GM12864 (cell line): ENCODE data around the gene PLAAT4.

Experiments
- DNase-seq: peaks from one replicate; pipeline ENCODE4 v3.0.0-alpha.2; 2011; ENCODE audit warnings: low read depth
- H3K4me3 ChIP-seq: 2 replicates; pipeline ENCODE4 v1.5.1; 2011; ENCODE audit warnings: mild to moderate bottlenecking, low read depth, low read length, control low read depth
- CTCF ChIP-seq: IDR thresholded peaks from 2 replicates; pipeline ENCODE4 v1.5.1; 2011; ENCODE audit warnings: low read depth, mild to moderate bottlenecking, moderate library complexity, low read length, control low read depth, inconsistent platforms; ENCODE audit errors: missing control alignments

Gene PLAAT4

GRCh38 chr11:63508745-63509144 is 27.9 kb upstream of the PLAAT4 start:
- no peak for DNase-seq
- TF ChIP-seq CTCF: no peak
- no peak overlapping the region for H3K4me3 ChIP-seq

- H3K4me3 ChIP-seq: no peak overlapping the region
- DNase-seq: no peak
- no peak for TF ChIP-seq CTCF
These were observed 26.1 kb upstream of the PLAAT4 start for GRCh38 chr11:63510360-63511047.

GRCh38 chr11:63511048-63511748 is 25.4 kb upstream of the PLAAT4 start:
- no peak for TF ChIP-seq CTCF
- no peak for DNase-seq
- H3K4me3 ChIP-seq: no peak overlapping the region

- TF ChIP-seq CTCF: no peak
- H3K4me3 ChIP-seq: no peak overlapping the region
- no peak for DNase-seq
These were observed 23.8 kb upstream of the PLAAT4 start for GRCh38 chr11:63512816-63513215.

GRCh38 chr11:63516109-63516508 is 20.5 kb upstream of the PLAAT4 start:
- no peak for TF ChIP-seq CTCF
- DNase-seq: no peak
- H3K4me3 ChIP-seq: no peak overlapping the region

- TF ChIP-seq CTCF: no peak
- DNase-seq: no peak
- H3K4me3 ChIP-seq: no peak overlapping the region
These were observed 19.5 kb upstream of the PLAAT4 start for GRCh38 chr11:63517156-63517555.

GRCh38 chr11:63518548-63518947 is 18.1 kb upstream of the PLAAT4 start:
- no peak for DNase-seq
- TF ChIP-seq CTCF: no peak
- no peak overlapping the region for H3K4me3 ChIP-seq
